Limb (tissue), 2 donors: ENCODE results near the gene TRIP13.
A peak's percentile ranks its signal among the peaks of the same experiment; 100 is the strongest.

Source experiments
- DNase-seq, 2 donors: peaks; one replicate each; pipeline ENCODE4 v3.0.0-alpha.2; 2016; ENCODE audit errors: extremely low spot score in 2 of 2

The TRIP13 gene

DNA sequence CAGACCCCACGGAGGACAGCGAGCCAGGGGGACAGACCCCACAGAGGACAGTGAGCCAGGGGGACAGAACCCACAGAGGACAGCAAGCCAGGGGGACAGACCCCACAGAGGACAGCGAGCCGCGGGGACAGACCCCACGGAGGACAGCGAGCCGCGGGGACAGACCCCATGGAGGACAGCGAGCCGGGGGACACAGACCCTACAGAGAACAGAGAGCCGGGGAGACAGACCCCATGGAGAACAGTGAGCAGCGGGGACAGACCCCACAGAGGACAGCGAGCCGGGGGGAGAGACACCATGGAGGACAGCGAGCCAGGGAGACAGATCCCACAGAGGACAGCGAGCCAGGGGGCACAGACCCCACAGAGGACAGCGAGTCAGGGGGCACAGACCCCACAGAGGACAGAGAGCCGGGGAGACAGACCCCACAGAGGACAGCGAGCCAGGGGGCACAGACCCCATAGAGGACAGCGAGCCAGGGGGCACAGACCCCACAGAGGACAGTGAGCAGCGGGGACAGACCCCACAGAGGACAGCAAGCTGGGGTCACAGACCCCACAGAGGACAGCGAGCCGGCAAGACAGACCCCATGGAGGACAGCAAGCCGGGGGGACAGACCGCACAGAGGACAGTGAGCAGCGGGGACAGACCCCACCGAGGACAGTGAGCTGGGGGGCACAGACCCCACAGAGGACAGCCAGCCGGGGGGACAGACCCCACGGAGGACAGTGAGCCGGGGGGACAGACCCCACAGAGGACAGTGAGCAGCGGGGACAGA lies 37.5 kb upstream of the TRIP13 start:
- DNase-seq, result no peak

DNA sequence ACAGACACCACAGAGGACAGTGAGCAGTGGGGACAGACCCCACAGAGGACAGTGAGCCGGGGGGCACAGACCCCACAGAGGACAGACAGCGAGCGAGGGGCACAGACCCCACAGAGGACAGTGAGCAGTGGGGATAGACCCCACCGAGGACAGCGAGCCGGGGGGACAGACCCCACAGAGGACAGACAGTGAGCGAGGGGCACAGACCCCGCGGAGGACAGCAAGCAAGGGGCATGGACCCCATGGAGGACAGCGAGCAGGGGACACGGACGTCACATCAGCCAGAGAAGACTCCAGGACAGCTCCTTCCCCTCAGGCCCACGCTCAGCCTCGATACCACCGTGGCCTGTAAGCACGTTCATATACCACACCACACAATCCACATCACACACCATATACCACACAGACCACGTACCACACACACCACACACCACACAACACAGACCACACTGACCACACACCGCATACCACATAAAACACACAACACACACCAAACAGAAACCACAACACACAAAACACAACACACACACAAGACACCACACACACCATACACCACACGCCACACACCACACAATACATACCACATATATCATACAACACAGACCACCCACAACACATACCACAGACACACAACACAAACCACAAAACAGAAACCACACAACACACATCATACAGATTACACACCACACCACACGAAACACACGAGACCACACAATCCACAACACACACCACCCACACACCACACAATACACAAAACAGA lies 36.7 kb upstream of the TRIP13 start:
- DNase-seq, result peak in 1 of 2 donors; percentile 23

DNA sequence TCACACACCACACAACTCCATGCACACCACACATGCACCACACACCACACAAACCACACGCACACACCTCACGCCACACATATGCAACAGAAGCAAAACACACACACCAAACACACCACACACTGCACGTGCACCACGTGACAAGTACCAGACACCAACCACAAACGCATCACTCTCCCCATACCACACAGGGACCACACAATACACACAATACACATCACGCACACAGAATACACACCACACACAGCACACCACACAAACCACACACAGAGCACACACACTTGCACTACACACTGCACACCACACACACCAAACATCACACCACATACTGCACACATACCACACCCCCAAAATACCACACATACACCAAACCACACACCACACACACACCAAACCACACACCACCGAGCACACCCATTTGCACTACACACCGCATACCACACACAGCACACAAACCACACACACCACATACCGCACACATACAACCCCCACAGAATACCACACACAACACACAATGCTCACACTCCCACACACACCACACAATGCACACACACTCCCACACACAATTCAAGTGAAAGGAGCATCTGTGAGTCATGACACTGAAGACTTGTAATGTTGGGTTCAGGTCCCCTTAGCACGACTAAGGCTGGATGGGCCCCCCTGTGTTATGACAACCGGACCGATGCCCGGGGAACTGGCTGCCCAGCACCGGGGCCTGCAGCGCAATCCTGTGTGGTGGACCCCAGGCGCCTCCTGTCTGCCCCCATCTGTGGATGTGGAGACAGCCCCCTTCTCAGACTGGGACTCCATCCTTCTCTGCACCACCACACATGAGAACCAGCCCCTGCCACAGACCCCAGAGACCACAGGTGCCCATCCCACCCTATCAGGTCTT lies 35.9 kb upstream of the TRIP13 start:
- no peak for DNase-seq

DNA sequence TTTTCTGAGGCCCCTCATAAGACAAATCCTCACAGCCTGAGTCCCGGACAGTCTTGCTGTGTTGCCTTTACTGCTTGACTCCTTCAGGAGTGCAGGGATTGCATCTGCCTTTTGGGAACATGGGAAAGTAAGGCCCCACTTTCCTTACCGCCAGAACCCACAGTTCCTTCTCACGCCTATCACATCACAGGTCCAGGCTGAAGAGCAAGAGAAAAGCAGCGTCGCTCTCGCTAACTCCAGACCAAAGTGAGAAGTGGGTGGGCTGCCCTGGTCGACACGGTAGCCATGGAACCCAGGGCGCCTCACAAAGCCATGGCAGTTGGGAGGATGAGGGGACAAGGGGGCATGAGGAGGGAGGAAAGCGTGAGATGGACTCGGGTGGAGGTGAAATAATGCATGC lies 34.0 kb upstream of the TRIP13 start:
- DNase-seq, result no peak

DNA sequence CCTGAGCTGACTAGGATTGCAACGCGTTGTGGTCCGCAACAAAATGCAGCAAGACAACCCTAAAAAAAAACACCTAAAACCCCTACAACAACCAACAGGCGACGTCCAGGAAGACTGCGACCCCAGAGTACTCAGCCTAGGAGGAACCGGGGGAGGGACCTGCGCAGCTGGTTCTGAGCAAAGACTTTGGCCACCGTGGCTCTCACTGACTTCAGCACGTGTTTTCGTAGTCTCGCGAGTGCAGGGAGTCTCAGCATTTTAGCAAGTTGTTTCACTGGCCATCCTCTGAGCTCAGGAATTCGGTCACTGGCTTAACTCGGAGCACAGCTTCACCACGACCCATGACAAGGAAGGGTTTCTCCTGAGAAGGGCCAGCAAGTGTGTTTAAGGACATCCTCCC lies 33.3 kb upstream of the TRIP13 start:
- no peak for DNase-seq

DNA sequence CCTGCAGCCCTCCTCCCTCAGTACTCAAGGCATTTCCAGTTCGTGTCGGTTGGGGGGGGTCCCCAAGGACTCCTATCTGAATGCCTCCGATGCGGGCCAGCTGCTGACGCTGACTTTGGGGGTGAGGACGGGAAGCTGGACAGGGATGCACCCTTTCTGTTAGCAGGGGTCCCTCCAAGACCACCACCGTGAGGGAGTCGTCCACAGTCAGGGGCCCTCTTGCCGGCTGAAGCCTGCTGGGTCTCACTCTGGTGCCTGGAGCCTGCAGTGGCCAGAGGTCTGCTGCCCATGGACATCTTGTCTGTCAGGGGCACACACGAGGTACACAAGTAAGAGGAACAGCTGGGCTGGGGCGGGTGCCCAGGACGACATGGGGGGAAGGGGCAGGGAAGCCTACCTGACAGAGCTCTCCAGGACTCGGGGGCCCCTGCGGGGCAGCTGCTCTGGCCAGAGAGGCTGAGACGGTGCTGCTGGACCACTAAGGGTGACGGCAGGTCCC lies 32.8 kb upstream of the TRIP13 start:
- no peak for DNase-seq

DNA sequence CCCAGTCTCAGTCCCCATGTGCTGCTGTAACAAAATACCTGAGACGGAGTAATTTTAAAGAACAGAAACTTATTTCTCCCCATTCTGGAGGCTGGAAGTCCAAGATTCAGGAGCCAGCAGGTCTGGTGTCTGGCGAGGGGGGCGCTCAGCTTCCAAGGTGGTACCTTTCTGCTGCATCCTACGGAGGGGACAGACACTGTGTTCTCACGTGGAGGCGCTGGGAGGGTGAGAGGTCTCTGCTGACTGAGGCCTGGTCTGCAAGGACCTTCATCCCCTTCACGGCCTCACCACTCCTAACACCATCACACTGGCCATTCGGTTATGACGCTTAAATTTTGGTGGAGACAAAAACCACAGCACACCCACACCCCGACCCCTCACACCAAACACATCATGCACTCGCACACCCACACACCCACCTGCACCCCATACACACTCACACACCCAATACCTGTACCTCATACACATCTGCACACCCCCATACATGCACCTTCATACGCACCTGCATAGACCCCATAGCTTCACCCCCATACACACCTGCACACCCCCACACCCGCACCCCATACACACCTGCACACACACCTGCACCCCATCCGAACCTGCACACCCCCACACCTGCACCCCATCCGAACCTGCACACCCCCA lies 32.1 kb upstream of the TRIP13 start:
- DNase-seq, result no peak

DNA sequence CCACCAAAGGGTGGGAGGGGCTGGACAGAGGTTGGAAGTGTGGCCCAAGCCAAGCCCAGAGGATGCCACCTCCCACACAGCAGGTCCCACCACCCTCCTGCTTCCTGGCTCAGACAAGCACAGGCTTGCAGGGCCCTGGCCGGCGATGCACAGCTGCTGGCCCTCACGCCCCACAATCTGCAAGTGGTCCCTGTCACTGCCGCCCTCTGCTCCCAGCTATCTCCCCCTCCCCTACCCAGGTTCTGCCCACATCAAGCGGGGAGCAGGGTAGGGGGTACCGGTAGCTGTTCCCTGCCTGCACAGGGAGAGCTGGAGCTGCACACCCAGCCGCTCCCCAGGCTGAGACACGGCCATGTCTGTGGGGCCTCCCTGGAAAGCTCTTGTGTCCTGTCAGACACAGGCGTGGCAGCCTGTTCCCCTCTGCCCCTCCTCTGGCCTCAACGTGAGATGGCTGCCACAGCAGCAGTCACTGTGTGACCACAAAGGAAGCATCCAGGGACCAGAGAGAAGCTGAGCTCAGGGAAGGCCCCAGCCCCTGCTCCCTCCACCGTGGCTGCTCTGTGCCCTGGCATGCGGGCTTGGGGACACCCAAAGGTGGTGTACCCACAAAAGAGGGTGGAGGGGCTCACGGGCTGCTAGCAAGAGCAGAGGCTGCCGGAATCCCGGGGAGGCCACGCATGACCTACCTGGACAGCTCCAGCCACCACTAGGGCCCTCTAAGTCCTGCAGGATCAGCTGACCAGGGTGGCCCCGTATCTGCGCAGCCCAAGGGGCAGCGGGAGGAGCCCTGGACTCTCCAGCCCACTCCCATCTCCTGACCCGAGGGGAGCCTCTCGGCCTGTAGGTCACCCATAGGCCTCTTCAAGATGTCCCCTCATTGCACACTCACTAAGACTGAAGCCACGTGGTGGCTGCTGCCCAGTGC lies 31.0 kb upstream of the TRIP13 start:
- no peak for DNase-seq

DNA sequence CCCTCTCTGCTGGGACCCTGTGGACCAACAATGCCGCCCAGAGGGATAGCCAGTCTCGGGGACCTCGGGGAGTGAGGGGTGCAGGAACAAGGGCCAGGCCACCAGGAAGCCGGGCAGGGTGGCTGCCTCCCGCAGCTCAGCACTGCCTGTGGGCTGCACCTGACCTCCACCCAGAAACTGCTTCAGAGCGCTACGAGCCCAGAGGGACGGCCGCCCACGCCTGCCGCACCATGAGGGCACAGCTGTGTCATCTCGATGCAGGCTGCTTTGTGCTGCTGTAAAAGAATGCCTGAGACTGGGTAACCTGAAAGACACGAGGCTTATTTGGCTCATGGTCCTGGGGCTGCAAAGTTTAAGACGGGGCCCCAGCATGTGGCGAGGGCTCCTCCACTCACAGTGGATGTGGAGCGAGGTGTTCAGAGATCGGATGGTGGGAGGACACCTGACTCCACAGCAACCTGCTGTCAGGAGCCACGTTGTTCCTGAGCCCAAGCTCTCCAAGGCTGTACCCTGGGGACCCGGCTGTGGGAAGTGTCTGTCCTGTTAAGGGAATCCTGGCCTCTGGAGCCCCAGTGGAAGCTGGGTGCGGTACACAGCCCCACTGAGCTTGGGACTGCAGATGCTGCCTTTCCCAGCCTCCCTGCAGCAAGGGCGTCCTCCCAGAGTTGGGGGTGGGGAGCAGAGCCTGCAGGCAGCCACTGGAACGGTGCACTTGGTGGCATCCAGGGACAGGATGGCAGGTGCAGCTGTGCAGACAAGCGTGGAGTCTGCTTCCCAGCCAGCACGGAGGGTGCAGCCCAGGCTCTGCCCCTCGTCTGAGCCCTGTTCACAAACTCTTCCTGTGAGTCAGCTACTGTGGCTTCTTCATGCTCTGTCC lies 30.1 kb upstream of the TRIP13 start:
- DNase-seq, result no peak

DNA sequence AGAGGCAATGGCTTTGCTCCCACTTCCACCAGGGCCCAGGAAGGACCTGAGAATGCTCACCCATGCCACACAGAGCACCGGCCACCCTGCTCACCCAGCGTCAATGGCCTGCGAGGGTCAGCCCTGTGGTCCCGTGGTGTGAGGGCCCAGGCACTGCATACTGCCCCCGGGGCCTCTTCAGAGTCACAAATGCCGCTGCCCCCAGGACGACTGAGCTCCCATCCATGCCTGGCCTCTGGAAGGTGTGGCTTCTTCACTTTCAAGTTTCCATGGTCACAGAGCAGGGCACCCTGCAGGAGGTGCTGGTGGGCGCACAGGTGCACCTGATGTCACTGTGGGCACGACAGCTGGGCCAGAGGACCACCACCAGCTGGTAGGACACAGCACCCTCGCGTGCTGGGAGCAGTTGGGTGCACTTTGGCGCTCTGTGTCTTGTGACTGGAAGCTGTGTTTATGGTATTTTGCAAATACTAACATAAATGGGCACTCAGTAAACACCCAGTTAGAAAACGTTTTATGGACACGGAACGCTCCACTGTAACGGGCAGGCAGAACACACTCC lies 29.4 kb upstream of the TRIP13 start:
- DNase-seq, result no peak

DNA sequence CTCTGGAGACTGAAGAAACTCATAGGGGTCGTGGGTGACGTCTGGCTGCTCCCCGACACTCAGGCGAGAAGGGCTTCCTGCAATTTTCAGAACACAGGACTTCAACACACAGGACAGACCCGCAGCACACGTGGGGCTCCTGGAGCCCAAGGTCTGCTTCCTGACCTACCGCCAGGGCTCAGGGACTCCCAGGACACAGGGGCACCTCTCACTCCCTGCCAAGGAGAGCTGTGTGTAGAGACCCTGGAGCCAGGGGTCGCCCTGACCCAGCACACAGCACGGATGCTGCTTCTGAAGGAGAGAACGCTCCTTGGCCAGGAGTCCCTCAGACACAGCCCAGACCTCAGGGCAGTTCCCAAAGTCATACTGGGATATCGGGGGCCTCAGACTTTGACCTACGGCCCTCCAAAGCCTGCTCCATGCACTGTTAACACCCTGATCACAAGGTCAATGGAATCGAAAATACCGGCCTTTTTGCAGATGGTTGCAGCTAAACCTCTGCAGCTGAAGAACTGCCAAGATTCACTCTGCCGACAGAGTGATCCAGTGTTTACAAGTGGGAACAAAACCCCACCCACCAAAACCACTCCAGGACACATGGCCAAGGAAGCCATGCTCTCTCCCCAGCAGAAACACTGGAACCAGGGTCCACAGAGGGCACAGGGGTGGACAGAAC lies 28.1 kb upstream of the TRIP13 start:
- DNase-seq, result no peak

DNA sequence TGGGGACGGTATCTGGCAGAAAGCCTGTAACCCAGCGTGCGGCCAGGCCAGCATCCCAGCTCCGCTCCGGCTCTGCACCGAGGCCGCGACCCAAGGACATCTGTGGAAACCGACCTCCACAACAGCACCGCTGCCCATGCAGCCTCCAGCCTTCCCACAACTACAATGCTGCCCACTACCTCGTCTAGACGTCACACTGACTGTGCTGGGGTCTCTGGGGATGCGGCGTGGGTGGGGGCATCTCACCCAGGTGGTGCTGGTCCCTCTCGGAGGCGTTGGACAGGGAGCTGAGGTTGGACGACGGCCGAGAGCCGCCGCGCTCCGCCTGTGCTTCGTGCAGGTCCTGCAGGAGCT lies 27.5 kb upstream of the TRIP13 start:
- DNase-seq, result no peak

DNA sequence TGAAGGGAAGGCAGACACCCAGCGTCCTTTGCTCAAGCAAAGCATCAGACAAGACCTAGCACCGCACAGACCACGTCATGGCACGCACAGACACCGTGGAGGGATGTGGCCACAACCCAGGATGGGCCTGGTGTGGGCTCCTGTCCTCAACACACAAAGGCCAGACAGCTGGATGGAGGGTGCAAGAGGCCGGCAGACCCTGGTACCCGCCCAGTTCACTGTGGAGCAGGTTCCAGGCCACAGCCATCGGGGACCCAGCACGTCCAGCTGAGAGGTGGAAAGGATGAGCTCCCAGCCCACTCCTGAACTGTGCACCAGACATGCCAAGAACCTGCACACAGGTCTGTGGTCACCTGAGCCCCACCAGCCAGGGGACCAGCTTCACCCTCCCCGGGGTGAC lies 26.9 kb upstream of the TRIP13 start:
- DNase-seq, result no peak

DNA sequence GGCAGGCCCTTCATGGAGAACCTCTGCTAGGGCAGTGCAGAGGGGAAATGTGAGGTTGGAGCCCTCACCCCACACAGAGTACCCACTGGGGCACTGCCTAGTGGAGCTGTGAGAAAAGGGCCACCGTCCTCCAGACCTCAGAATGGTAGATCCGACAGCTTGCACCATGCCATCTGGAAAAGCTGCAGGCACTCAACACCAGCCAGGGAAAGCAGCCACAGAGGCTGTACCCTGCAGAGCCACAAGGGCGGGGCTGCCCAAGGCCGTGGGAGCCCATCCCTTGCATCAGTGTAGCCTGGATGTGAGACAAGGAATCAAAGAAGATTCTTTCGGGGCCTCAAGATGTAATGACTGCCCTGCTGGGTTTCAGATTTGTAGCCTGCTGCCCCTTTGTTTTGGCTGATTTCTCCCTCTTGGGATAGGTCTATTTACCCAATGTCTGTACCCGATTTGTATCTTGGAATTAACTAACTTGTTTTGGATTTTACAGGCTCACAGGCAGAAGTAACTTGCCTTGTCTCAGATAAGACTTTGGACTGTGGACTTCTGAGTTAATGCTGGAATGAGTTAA lies 25.3 kb upstream of the TRIP13 start:
- no peak for DNase-seq

DNA sequence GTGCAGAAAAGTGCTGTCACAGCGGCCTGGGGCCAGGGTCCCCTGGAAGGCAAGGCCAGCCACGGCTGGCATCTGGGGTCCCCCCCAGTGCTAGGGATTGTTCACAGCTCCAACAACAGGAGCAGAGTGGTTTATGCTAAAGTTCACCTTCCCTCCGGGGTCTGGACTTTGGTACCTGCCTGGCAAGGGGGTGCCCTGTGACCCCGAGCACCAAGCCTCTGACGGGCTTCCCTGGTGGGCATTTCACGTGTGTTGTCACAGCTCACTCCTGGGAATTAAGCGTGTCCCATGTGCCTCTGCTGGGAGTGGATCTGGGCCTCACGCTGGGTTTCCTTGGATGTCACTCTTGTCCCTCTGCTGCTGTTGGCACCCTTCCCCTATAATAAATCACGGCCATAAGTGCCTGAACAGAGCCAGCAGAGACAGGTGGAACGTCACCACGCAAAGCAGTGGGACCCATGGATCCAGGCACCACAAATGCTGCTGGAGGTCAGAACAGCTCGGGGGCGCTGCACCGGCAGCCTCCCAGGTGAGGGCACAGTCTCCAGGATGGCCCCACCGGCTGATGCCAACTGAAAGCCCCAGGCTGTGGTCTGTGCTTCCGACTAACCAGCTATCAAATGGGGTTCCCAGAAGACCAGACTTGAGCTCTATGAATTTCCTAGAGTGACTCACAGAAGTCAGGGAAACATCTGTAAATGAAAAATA lies 24.1 kb upstream of the TRIP13 start:
- no peak for DNase-seq

DNA sequence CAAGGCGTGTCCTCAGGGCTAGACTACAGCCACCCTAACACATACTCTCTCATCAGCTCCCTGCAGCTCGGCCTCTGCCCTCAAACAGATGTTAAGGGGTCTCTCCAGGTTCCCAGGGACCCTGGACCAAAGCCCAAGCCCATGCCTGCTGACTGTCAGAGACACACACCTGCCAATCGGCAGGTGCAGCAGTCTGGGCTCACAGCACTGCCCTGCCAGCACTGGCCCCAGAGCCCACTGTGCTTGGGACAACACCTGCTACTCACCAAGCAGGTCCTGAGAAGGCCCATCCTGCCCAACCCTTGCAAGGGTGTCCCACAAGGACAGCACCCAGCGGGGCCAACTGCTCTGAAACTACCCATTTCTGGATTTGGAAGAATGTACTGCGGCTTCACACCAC lies 21.7 kb upstream of the TRIP13 start:
- DNase-seq, result no peak

DNA sequence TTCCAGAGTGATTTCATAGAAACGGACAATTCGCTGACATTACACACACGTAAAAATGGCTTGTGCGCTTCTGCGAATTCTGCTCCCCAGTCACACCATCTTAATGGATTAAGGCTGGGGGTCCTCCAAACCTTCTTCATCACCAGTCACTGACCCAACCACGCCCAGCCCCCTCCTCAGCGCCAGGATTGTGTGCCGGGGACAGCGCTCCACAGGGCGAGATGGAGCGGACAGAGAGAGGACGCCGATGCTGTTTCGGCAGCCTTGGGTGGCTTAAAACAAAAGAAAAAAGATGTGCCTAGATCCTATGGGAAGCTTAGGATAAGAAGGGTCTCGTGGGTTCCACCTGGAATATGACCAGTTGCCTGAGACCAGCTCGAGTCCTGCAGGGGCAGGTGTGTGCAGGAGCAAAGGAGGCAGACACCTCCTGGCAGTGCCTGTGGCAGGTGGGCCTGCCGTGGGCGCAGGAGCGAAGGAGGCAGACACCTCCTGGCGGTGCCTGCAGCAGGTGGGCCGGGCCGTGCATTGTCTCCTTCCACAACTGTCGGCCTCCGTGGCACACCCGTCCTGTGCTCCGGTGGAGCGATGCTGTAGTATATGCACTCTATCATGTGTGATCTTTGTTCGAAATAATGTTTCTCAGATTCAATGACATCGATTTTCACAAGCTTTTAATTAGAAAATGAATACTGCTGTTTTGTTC lies 20.9 kb upstream of the TRIP13 start:
- DNase-seq, result no peak
